HG03432 (cell line): ENCODE measurements around the gene CCNH.
A peak's percentile ranks its signal among the peaks of the same experiment; 100 is the strongest.

Experiments
- ATAC-seq: cut with Tn5 transposase; IDR thresholded peaks from one replicate; pipeline ENCODE4 v1.9.1; 2021; ENCODE audit warnings: mild to moderate bottlenecking, moderate library complexity; ENCODE audit not compliant: unreplicated experiment

CCNH gene

GRCh38 chr5:87412630-87413342, at the start of gene CCNH:
TSS of gene CCNH (minus strand) at chr5:87412930. CDS start at chr5:87412794, 136 bp downstream.
- ATAC-seq = peak; percentile 99

DNA sequence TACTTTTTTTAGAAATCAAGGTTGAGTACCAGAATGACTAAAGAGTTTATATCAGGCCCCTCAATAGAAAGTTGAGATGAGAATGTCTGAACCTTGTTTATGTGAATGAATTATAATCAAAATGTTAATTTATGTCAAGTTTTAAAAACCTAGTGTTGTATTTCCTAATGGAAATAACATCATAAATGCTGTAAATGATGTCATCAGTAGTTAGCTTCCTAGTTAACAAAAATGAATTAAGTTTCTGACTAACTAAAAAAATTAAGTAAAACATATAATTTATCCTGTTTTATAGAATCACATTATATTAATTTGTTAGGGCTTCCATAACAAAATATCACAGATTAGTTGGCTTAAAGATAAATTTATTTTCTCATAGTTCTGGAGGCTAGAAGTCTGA, 45.0 kb upstream of the CCNH start:
- no peak for ATAC-seq

- ATAC-seq = no peak
These were observed 41.1 kb upstream of the CCNH start for GRCh38 chr5:87453801-87454200.

DNA sequence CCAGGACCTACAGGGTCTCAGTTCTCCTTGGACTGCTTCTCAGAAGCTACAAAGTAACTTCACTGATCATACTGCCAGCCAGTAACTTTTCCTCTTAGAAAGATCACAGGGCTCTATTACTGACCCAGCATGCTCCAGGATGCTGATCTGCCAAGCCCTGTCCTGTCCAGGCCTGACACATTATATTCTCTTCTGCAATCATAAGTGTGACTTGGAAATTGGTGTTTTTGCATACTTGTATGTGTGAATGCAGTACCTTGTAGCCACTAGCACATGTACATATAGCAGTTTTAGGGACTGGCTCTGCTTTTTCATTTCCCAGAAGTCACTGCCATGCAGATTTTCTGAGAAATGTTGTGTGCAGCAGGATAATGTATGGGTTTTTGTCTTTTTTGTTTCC, 40.1 kb upstream of the CCNH start:
- no peak for ATAC-seq

DNA sequence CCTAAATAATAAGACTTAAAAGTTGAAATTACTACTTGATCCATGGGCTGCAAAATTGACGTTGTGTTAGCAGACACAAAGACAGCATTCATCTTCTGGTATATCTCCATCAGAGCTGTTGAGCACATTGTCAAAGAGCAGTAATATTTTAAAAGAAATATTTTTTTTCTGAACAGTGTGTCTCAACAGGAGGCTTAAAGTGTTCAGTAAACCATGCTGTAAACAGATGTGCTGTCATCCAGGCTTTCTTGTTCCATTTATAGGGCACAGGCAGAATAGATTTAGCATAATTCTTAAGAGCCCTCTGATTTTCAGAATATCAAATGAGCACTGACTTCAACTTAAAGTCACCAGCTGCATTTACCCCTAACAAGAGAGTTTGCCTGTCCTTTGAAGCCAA, 29.7 kb upstream of the CCNH start:
- ATAC-seq = no peak

GRCh38 chr5:87438231-87438630, 25.5 kb upstream of the CCNH start:
- no peak for ATAC-seq

- no peak for ATAC-seq
These were observed 25.0 kb upstream of the CCNH start for GRCh38 chr5:87437724-87438123.

DNA sequence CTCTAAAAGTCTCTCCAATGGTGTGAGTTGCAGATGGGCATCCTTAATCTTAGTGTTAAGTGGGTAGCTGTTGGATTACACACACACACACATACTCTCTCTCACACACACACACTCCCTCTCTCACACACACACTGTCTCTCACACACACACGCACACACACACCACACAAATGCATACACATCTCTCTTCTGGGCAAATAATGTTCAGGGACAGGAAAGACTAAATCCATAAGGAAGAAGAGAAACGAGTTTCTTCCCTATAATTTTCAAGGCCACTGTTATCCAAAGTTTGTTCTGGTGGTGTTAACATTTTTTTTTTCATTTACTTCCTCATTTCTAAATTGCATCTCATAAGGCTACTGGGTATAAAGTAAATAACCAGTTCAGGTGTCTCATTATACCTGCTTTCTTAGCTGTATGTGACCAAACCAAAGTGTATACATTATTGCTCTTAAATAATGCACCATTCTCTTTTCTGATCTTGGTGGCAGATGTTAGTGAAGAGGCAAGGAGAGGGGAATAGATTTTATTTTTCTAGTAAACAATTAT, 22.5 kb upstream of the CCNH start:
- no peak for ATAC-seq

GRCh38 chr5:87434461-87434860, 21.7 kb upstream of the CCNH start:
- ATAC-seq = no peak

GRCh38 chr5:87433945-87434344, 21.2 kb upstream of the CCNH start:
- no peak for ATAC-seq

- ATAC-seq = no peak
These were observed 19.7 kb upstream of the CCNH start for GRCh38 chr5:87432460-87432859.

- ATAC-seq = no peak
These were observed 18.2 kb upstream of the CCNH start for GRCh38 chr5:87430863-87431457.

GRCh38 chr5:87423755-87424154, 11.0 kb upstream of the CCNH start:
- ATAC-seq = no peak

- ATAC-seq = no peak
These were observed 8.6 kb upstream of the CCNH start for GRCh38 chr5:87421307-87421706.

DNA sequence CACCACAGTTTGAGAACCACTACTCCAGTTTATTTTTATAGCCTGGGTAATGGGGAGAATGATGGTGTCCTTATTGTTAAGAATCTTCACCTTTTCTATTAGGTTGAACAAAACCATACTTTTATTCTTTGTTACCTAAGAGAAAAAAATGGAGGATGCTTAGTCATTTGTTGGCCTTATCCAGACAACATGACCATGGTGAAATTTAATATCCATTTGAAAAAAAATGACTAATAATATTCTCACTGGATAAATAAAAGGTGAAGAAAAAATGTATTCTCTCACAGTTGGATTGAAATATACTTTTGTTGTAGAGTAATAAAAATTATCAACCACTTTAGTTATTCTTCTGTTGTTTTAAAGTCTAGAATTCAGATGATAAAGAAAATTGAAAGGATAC, 5.8 kb upstream of the CCNH start:
- ATAC-seq = no peak

DNA sequence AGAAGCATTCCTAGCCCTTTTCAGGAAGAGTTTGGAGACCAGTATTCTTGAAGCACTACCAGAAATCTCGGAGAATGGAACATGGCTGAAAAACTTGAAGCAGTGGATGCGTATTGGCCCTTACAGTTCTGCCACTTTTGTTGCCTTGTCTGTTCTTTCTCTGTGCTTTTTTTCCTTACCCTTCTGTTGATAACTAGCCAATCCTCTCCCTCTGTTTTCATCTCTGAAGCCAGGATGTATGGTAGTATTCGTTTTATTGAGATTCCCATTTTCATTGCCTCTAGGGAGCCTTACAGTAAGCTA, 564 bp upstream of the CCNH start:
- peak; percentile 0 for ATAC-seq

- ATAC-seq = peak; percentile 26
These were observed 629 bp downstream of the CCNH start for GRCh38 chr5:87411973-87412629.

GRCh38 chr5:87411586-87411972, 1.2 kb downstream of the CCNH start:
- ATAC-seq = no peak

- ATAC-seq = no peak
These were observed 1.8 kb downstream of the CCNH start for GRCh38 chr5:87410931-87411330.

DNA sequence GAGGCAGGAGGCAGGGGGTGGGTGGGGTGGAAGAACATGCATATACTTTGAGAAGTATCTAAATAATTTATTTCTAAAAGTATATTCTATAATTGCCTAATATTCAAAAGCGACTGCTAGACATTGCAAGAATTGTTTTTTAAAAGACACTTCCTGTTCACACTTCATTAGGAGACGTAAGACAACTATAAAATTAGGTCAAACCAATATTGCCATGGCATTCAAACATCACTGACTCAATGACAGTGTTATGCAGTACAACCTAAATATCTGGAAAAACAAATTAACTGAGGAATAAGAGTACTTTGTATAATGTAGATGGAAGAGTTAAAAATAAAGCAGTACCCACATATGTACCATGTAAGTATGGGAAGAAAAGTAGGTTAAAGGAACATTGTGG, 4.5 kb downstream of the CCNH start:
- no peak for ATAC-seq

DNA sequence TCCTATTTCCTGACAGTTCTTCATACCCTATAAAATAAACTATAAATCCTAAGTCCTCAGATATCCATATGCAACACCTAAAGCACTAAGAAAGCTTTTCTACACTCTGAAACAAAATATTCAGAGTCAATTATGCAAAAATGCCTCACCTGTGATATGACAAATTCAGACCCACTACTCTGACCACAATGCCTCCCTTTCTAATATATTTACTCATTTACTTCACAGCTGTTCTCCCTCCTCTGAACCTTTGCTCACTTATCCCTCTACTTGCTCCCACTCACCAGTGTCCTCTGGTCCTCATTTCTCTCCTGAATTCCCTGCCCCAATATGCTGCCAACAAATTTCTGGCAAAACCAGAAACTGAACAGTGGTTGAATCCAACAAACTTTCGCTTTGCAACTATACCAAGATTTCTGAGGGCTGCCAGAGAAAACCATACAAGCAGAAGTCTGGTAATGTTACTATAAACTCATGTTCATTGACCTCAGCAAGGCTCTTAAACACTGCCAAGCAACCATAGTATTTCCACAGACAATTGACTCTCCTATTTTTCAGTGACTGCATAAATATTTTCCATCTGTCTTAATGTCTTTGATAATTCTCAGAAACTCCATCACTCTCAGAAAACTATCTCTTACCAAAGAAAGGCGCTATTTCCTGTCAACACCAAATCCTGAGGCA, 7.1 kb downstream of the CCNH start:
- peak; percentile 45 for ATAC-seq

GRCh38 chr5:87404359-87404758, 8.4 kb downstream of the CCNH start:
- ATAC-seq = no peak
